Measurements from ENCODE around the gene TMEM163.

- TF ChIP-seq CTCF (IDR thresholded peaks at IDR 0.05) (no peak), POLR2A (IDR thresholded peaks at IDR 0.05) (no peak)
These were observed 5.6 kb downstream of the TMEM163 start for GRCh38 chr2:134713176-134713575.

Measured in body of pancreas (tissue), 4 donors.